Right renal cortex interstitium (tissue), 3 donors: Measurements from ENCODE around the gene PROX2. TPM values are rescaled to one million over a fixed set of nuclear protein-coding genes. Genes with fewer than 3 reads are reported as not detected.

Experiments
- DNase-seq, 3 donors: peaks; one replicate each; pipeline ENCODE4 v3.0.0-alpha.2; 2013; ENCODE audit warnings: low read depth in 3 of 3, low spot score in 2 of 3
- polyA plus RNA-seq, 3 donors: library from polyadenylated mRNA; unstranded; fragments of 120-200 nt; gene quantifications; one replicate each; pipeline ENCODE4 v1.2.1, GENCODE V29; 2013; ENCODE audit not compliant: insufficient read length in 3 of 3

The PROX2 gene
- polyA plus RNA-seq, 3 donors: 0.39 to 0.86 (median 0.74) TPM

- DNase-seq: no peak
Observed at GRCh38 chr14:74909911-74910310, 34.0 kb upstream of the PROX2 start.

- no peak for DNase-seq
Observed at GRCh38 chr14:74909501-74909900, 33.6 kb upstream of the PROX2 start.

- DNase-seq: no peak
Observed at GRCh38 chr14:74908861-74909341, 33.0 kb upstream of the PROX2 start.

GRCh38 chr14:74907744-74908143, 31.8 kb upstream of the PROX2 start:
- DNase-seq: no peak

GRCh38 chr14:74906925-74907521, 31.1 kb upstream of the PROX2 start:
- no peak for DNase-seq

- no peak for DNase-seq
Observed at GRCh38 chr14:74905595-74906142, 29.7 kb upstream of the PROX2 start.

- DNase-seq: no peak
Observed at GRCh38 chr14:74904635-74905503, 28.9 kb upstream of the PROX2 start.

GRCh38 chr14:74902941-74903705, 27.2 kb upstream of the PROX2 start:
- no peak for DNase-seq

GRCh38 chr14:74898694-74899093, 22.7 kb upstream of the PROX2 start:
- no peak for DNase-seq

- no peak for DNase-seq
Observed at GRCh38 chr14:74898083-74898482, 22.1 kb upstream of the PROX2 start.

- DNase-seq: no peak
Observed at GRCh38 chr14:74897642-74898041, 21.7 kb upstream of the PROX2 start.

- DNase-seq: no peak
Observed at GRCh38 chr14:74896400-74896799, 20.5 kb upstream of the PROX2 start.

GRCh38 chr14:74893614-74894091, 17.7 kb upstream of the PROX2 start:
- no peak for DNase-seq

- DNase-seq: no peak
Observed at GRCh38 chr14:74892745-74893144, 16.8 kb upstream of the PROX2 start.

GRCh38 chr14:74891870-74892269, 15.9 kb upstream of the PROX2 start:
- no peak for DNase-seq

GRCh38 chr14:74890262-74890661, 14.3 kb upstream of the PROX2 start:
- no peak for DNase-seq

- DNase-seq: no peak
Observed at GRCh38 chr14:74888164-74889158, 12.5 kb upstream of the PROX2 start.

GRCh38 chr14:74886001-74886400, 10.1 kb upstream of the PROX2 start:
- no peak for DNase-seq

- DNase-seq: peak in 1 of 3 donors; percentile 24
Observed at GRCh38 chr14:74882103-74882920, 6.4 kb upstream of the PROX2 start.
